Right ventricle myocardium superior (tissue), 1 donor: Measurements from ENCODE around the gene RAB3C. TPM values are rescaled to one million over a fixed set of nuclear protein-coding genes. Genes with fewer than 3 reads are reported as not detected.

Experiments
- total RNA-seq: library from RNA; stranded (reverse); fragmentation: NEBNext Ultra II Directional; extraction: Animal tissue kit (Norgen Biotek cat#: 25700); gene quantifications from one replicate; pipeline ENCODE4 v1.2.1, GENCODE V29; 2021
- donor health status: DM: no; HTN: yes; CAD: no; lungs with severe emphysema.

RAB3C gene
- total RNA-seq, 1 donor from 2014 or later: 0.83 TPM

Other genes with a start within 250 kb of the RAB3C start
- 63.6 TPM for gene PLK2, start 123.0 kb upstream of the RAB3C start, total RNA-seq
- 0.43 TPM for gene GAPT, start 91.6 kb upstream of the RAB3C start, total RNA-seq